C4-2B (cell line): ENCODE measurements around the gene OLFM2.

Source experiments
- H3K27ac ChIP-seq: fragments of 450-650 bp; 2 replicates; pipeline ENCODE4 v1.5.1; 2017
- CTCF ChIP-seq: fragments of 450-650 bp; conservative IDR thresholded peaks from 2 replicates; pipeline ENCODE4 v1.5.1; 2017; ENCODE audit warnings: mild to moderate bottlenecking
- ZFX ChIP-seq: fragments of 450-650 bp; IDR thresholded peaks from 2 replicates; pipeline ENCODE4 v1.6.1; 2017

Gene OLFM2

GRCh38 chr19:9901642-9902041 is 34.7 kb downstream of the OLFM2 start:
- TF ChIP-seq CTCF (no peak), ZFX (no peak)
- no peak overlapping the region for H3K27ac ChIP-seq

- TF ChIP-seq ZFX: no peak
- TF ChIP-seq CTCF: no peak
- no peak overlapping the region for H3K27ac ChIP-seq
These were observed 35.3 kb downstream of the OLFM2 start for GRCh38 chr19:9901020-9901419.

- no peak for TF ChIP-seq CTCF
- no peak for TF ChIP-seq ZFX
- H3K27ac ChIP-seq: no peak overlapping the region
These were observed 44.5 kb downstream of the OLFM2 start for GRCh38 chr19:9891609-9892373.

- no peak overlapping the region for H3K27ac ChIP-seq
- no peak for TF ChIP-seq ZFX
- no peak for TF ChIP-seq CTCF
These were observed 51.2 kb downstream of the OLFM2 start for GRCh38 chr19:9885077-9885552.

GRCh38 chr19:9883764-9884163 is 52.6 kb downstream of the OLFM2 start:
- no peak for TF ChIP-seq CTCF
- no peak for TF ChIP-seq ZFX
- H3K27ac ChIP-seq: no peak overlapping the region

- no peak for TF ChIP-seq ZFX
- no peak for TF ChIP-seq CTCF
- no peak overlapping the region for H3K27ac ChIP-seq
These were observed 53.0 kb downstream of the OLFM2 start for GRCh38 chr19:9883231-9883758.

GRCh38 chr19:9881720-9882119 is 54.6 kb downstream of the OLFM2 start:
- TF ChIP-seq CTCF: no peak
- TF ChIP-seq ZFX: no peak
- H3K27ac ChIP-seq: no peak overlapping the region
